ENCODE measurements around the gene ZNF700. TPM values are rescaled to one million over a fixed set of nuclear protein-coding genes. Genes with fewer than 3 reads are reported as not detected.
"Not testable (repeated sequence)": the region's sequence is repeated elsewhere in the genome, so short reads cannot be mapped to it uniquely, and the experiment has no call there.

Gene ZNF700
- 7.4 TPM for polyA plus RNA-seq (ENCODE audit: insufficient read length)

DNA sequence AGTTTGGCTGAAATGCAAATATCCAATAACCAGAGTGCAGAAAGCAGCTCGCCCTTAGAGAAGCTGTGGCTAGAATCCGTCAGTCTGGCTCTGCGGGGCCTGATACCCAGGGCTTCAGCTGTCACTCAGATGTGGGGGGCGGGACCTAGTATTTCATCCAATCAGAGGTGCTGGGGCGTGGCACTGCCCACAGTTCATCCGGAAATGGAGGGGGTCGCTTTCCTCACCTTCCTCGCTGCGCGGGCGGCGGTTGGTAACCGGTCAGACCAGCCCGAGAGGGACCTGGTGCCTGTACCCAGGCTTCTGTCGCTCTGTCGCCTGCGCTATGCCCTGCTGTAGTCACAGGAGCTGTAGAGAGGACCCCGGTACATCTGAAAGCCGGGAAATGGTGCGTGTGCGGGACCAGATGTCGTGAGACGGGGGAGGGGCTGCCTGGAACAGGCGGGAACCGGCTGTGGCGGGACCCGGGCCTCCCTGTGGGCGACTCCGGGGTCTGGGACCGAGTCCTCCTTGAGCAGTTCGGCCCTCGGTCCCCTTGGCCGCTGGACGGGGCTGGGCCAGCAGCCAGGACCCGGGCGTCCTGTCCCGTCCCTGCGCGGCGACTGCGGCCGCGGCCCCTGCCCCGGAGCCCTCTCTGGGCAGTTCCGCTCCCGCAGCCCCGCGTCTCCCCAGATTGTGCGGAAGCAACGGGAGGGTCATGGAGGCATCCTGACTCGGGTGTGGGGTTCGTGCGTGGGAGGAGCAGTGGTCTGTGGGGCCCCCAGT, at the start of gene ZNF700:
Gene ZNF700, plus strand, starts transcription at position 222 of the 765 bp plus-strand sequence. Its CDS starts 104 bp downstream, at position 326.
- DNase-seq = peak; percentile 93

DNA sequence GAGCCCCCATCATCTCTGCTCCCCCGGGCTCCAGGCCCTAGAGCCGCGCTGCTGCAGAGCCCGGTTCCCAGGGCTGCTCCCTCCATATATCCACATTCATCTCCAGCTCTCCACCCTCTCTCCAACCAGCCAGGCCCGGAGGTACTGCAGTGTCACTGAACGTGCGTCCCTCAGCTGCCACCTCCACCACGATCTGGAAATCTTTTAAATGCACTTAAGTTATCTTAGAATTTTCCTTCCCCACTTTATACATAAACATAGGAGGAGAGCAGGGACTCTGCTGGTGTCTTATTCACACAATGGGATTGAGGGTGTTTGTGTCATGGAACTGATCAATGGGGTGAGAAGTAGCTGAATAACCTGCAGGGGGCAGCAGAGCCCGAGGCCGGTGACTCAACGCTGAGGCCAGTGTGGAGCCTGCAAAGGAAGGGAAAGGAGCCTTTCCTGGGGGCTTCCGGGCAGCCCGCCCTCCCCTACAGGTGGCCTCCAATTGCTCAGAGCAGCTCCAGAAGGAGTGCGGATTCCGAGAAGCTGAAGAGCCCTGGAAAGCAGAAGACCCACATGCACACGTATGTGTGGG, 45.1 kb upstream of the ZNF700 start:
- not testable (repeated sequence) for DNase-seq

DNA sequence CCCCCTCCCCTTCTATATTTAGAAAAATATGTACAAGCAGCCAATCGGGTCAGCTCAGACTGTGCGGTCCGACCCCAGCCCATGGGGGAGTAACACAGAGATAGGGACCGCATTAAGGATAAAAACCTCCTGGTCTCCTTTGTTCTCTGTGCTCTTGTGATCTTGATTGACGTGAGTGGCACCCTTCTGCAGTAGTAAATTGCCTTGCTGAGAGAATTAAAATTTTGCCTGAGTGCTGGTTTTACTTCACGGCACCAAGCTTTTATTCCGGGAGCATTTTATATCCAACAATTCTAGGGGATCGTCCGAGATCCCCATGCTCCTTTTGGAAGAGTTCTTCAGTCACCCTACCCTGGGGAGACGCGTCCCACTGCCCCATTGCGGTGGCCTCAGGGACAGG, 44.3 kb upstream of the ZNF700 start:
- no peak for DNase-seq

DNA sequence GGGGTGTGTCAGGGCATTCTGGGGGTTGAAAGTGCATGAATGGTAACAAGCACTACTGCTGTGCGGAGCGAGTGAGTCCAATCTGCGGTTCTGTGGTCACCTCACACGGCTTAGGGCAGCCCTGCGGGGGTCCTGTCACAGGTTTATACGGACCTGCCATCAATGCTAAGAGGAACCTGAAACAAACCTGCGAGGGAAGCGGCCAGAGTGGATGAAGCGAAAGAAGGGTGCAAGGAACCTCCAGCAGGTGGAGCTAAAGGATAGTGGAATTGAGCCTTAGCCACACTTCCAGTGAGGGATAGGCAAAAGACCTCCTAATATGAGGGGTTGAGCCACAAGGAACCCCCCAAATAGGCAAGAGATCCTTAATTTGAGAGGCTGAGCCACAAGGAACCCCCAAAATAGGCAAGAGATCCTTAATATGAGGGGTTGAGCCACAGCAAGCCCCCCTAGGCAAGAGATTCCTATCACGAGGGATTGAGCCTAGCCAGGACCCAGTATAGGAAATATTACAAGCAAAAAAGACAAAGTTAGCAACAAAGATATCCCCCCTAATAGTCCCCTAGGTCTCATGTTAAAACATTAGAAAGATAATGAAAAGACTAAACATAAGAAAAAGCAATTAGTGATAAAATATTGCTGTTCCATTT, 43.6 kb upstream of the ZNF700 start:
- DNase-seq = peak; percentile 32

DNA sequence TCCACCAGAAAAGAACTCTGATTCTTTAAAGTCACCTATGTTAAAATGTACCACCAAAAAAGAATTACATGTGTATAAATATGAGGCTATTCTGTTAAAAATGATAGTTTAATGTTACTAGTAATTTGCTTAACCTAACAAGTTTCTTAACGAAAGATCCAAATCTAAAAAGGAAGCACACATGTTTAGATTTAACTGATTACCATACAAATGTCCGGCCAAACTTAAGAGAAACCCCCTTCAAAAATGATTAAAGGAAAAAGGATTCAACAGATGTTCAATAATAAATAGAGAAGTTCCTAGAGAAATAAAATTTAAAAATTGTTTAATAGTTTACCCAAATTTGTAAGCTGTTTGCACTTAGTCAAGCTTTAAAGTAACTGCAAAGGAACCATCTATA, 42.3 kb upstream of the ZNF700 start:
- no peak for DNase-seq

DNA sequence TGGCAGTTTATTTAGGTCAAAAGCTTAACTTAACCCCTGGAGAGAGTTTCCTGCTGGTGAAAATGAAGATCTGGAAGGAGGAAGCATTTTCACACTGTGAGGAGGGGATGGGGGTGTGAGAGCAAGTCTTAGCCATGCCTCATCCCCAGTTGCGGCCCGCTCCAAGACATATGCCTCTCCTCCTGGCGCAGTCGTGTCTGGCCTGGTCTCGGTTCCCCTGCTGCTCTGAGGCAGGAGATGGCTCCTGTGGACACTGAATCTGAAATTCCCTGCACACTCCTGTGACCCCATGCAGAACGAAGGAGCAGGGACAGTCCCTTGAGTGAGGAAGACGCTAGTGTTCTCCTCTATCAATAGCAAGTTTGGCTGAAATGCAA, 37.7 kb upstream of the ZNF700 start:
- DNase-seq = no peak

DNA sequence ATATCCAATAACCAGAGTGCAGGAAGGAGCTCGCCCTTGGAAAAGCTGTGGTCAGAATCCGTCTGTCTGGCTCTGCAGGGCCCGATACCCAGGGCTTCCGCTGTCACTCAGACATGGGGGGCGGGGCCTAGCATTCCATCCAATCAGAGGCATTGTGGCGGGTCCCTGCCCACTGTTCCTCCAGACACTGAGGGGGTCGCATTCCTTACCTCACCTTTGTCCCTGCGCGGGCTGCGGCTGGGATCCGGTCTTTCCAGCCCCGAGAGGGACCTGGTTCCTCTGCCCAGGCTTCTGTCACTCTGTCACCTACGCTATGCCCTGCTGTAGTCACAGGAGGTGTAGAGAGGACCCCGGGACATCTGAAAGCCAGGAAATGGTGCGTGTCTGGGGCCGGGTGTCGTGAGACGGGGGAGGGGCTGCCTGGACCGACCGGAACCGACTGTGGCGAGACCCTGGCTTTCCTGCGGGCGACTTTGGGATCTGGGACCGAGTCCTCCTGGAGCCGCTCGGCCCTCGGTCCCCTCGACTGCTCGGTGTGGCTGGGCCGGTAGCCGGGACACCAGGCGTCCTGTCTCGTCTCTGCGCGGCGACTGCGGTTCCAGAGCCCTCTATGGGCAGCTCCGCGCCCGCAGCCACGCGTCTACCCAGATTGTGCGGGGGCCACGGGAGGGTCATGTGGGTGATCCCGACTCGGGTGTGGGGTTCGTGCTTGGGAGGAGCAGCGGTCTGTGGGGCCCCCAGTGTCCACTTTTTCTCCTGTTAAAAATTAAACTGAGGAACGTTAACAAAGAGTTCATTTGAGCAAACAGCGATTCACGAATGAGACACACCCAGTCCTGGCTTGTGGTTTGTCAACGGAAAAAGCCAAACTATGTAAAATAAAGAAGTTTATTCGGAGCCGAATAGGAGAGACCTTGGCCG, 37.0 kb upstream of the ZNF700 start, which contains the start of gene ZNF69:
Gene ZNF69, plus strand, starts transcription at position 172 of the 921 bp plus-strand sequence. Its CDS starts 142 bp downstream, at position 314.
- peak; percentile 70 for DNase-seq

DNA sequence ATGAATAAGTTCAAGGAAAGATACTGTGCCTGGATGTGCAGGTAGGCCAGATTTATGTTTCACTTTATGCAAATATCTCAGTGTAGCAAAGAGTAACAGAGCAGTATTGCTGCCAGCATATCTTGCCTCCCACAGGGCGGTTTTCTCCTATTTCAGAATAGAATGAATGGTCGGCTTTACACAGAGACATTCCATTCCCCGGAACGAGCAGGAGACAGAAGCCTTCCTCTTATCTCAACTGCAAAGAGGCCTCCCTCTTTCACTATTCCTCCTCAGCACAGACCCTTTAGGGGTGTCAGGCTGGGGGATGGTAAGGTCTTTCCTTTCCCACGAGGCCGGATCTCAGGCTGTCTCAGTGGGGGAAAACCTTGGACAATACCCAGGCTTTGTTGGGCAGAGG, 35.0 kb upstream of the ZNF700 start:
- DNase-seq = not testable (repeated sequence)

DNA sequence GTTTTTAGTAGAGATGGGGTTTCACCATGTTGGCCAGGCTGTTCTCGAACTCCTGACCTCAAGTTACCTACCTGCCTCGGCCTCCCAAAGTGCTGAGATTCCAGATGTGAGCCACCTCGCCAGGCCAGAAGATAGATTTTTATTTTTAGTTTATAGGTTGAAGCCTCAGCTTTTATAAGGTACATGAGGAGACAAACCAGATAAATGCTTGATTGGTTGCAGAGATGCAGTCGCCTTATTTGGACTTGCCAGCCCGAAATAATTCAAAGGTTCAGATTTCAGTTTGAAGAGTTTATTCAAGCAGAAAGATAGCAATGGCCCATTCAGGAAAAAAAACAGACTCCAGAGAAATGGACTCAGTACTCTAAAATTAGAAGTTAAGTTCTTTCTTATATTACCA, 34.3 kb upstream of the ZNF700 start:
- DNase-seq = no peak

DNA sequence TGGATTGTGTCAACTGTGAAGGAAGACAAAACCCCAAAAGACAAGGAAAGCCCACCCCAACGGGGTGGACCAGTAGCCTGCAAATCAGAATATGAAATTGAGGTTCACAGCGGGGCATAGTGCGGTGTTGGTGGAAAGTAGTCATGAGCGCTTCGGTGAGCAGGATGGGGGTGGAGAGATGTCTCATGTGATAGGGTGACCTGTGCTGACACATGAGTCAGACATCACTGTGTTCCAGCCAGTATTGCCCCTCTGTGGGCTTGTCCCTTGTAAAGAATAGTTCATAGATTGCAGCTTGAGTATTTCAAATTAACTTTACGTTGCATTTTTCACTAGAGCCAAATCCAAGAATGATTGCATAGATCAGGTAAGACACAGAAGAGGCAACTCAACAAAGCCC, 30.1 kb upstream of the ZNF700 start:
- DNase-seq = no peak

DNA sequence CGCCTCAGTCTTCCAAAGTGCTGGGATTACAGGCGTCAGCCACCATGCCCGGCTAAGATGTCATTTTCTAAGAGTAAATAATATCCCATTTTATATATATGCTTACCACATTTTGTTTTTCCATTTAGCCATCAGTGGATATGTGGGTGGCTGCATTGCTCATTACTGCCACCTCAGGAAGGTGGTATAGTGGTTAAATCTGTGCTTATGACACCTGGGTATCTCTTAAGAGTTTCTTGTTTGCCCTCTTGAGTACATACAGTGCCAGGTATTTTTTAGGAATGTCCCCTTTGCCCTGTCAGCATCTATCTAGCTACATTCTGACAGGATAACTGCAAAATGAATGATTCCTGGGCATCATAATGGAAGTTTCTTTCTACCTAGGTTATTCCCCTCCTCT, 22.7 kb upstream of the ZNF700 start:
- DNase-seq = no peak

DNA sequence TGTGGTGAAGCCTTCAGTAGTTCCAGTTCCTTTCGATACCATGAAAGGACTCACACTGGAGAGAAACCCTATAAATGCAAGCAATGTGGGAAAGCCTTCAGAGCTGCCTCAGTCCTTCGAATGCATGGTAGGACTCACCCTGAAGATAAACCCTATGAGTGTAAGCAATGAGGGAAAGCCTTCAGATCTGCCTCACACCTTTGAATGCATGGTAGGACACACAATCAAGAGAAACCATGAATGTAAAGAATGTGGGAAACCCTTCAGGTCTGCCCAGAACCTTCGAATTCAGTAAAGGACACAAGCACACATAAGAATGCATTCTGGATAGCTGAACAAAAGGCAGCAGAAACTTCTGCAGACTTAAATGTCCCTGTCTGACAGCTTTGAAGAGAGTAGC, 19.0 kb upstream of the ZNF700 start:
- DNase-seq = no peak

DNA sequence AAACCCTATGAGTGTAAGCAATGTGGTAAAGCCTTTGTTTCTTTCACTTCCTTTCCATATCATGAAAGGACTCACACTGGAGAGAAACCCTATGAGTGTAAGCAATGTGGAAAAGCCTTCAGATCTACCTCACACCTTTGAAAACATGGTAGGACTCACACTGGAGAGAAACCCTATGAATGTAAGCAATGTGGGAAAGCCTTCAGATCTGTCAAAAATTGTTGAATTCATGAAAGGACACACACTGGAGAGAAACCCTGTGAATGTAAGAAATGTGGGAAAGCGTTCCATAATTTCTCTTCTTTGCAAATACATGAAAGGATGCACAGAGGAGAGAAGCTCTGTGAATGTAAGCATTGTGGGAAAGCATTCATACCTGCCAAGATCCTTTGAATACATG, 13.0 kb upstream of the ZNF700 start:
- DNase-seq = not testable (repeated sequence)

DNA sequence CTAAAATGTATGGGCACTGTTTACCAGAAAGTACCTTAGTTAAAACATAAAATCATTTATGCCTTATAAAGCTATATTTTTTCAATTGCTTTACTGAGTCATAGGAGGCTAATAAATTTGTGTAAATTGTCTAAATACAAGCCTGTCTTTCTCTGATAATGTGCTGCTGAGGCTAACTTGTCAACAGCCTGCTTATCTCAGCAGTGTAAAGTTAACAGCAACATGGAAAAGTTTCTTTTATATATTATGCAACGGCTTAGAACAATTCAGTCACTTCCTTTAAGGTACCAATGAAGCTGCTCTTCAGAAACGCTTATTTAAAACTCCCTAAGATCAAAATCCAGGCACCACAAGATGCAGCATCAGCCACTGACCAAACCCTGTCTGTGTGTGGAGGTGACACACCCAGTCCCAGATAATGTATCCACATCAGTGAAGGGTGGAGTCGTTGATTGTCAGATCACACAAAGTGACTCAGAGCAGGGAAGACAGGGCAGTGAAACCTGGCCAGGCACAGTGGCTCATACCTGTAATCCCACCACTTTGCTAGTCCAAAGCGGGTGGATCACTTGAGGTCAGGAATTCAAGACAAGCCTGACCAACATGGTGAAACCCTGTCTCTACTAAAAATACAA, 10.4 kb upstream of the ZNF700 start:
- DNase-seq = not testable (repeated sequence)

DNA sequence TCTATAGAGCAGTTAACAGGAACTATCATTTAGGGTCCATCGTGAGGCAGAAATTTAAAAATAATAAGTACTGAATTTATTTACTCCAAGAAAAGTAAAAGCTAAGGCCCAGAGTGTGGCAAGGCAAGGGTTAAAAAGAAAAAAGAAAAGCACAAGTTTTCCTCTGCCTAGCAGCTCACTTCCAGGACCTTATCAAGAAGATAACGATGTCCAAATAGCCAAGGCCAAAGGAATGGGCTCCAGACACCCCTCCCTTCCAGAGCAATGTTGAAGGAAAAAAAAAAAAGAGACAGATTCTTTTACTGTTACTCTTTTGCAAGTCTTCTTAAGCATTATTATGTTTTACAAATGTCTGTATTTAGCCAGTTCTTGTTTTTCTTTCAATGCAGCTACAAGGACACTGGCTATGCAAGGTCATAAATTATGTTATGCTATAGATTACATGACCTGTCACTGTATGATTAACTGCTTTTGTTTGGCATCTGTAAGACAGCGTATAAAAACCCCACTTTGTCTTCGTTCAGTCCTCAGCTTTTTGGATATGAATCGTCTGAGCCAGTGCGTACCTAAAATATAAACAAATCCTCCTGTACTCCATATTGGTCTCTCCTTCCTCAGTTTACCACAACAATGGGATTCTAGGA, 2.9 kb upstream of the ZNF700 start:
- DNase-seq = no peak

DNA sequence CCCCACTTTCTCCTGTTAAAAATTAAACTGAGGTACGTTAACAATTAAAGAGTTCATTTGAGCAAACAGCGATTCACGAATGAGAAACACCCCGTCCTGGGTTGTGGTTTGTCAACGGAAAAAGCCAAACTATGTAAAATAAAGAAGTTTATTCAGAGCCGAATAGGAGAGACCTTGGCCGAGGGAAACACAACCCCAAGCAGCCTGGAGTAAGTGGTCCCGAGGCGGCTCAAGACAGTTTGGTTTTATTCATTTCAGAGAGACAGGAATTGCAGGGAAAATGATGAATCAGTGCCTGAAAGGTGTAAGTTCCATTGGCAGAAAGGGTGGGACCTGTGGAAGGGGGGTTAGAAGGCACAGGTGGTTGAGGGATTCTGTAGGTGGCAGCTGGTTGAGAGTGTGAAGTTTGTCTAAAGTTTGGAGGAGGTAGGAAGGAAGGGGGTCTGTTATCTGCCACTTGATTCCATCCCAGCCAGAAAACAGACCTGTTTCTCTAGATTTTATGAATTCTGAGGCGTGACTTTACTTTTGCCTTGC, 812 bp downstream of the ZNF700 start:
- not testable (repeated sequence) for DNase-seq

DNA sequence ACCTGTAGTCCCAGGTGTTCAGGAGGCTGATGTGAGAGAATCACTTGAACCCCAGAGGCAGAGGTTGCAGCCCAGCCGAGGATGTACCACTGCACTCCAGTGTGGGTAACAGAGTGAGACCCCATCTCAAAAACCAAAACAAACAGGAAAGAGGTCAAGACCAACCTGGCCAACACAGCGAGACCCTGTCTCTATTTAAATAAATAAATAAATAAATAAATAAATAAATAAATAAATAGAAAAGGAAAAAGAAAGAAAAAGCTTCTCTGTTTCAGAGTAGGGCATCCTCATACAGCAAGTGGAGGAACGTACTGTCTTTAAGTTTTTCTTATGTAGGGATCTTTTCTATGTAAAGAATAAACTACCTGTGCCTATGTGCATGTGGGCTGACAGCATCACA, 2.3 kb downstream of the ZNF700 start:
- DNase-seq = no peak

DNA sequence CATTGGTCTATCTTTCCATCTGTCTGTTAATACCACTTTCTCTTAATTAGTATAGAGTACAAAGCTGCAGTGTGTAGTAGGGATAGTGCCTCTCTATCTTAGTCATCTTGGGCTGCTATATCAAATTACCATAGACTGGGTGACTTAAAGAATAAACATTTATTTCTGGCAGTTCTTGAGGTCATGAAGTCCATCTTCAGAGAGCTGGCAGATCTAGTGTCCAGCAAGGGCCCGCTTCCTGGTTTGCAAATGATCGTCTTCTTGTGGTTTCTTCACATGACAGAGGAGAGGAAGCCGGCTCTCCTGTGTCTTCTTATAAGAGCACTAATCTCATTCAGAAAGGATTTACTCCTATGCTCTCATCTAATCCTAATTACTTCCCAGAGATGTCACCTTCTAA, 6.1 kb downstream of the ZNF700 start:
- DNase-seq = no peak

DNA sequence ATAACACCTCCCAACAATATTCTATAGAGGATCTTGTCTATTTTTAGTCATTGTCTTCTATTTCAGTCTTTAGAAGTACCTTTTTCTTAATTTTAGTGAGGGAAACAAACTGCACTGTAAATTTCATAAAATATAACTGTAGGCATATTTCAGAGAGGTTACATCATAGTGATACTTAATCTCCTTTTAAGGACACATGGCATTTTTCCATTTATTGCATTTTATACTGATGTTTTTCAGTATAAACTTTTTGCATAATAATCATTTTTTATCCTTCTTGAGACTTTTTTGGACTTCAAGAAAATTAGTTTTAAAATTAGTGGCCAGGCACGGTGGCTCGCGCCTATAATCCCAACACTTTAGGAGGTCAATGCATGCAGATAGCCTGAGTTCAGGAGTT, 6.6 kb downstream of the ZNF700 start:
- no peak for DNase-seq

DNA sequence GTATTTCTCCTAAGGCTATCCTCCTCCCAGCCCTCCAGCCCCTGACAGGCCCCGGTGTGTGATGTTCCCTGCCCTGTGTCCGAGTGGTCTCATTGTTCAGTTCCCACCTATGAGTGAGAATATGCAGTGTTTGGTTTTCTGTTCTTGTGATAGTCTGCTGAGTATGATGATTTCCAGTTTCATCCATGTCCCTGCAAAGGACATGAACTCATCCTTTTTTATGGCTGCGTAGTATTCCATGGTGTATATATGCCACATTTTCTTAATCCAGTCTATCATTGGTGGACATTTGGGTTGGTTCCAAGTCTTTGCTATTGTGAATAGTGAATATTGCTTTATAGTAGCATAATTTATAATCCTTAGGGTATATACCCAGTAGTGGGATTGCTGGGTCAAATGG, 10.9 kb downstream of the ZNF700 start:
- DNase-seq = not testable (repeated sequence)

DNA sequence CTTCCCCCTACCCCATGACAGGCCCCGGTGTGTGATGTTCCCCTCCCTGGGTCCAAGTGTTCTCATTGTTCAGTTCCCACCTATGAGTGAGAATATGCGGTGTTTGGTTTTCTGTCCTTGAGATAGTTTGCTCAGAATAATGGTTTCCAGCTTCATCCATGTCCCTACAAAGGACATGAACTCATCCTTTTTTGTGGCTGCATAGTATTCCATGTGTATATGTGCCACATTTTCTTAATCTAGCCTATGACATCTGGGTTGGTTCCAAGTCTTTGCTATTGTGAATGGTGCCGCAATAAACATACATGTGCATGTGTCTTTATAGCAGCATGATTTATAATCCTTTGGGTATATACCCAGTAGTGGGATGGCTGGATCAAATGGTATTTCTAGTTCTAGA, 13.5 kb downstream of the ZNF700 start:
- DNase-seq = not testable (repeated sequence)
